ENCODE data around the gene FOXF2.

FOXF2 gene

GRCh38 chr6:1439349-1439748 is 50.0 kb downstream of the FOXF2 start:
- no peak for DNase-seq

GRCh38 chr6:1442929-1443328 is 53.6 kb downstream of the FOXF2 start:
- DNase-seq = no peak

All from nucleus accumbens (tissue), 56 donors.